ENCODE results near the gene COLGALT1. TPM values are rescaled to one million over a fixed set of nuclear protein-coding genes. Genes with fewer than 3 reads are reported as not detected.

COLGALT1 gene
- total and polyA plus RNA-seq, 10 of the 15 experiments (the other 5 are each of a cell fraction or from before 2014, with no cell fraction given) = 1.2 to 78.8 (median 29.8) TPM

- no peak overlapping the region for H3K4me3 ChIP-seq
- ChIA-PET RAD21 (ENCODE audit: unreplicated experiment) (no interaction called here), POLR2A (no interaction called here), CTCF (interaction anchor here (0.8 to 2.4 kb wide), 4 partner anchors 11 to 249 kb away, joined by 3 to 9 read pairs (median 6); partner anchors contain the start of gene RPL18A), SMC1A (ENCODE audit: uncharacterized antibody, unreplicated experiment) (no interaction called here)
- no peaks in the 10 kb centered on the region for H3K9me3 ChIP-seq (replicated peaks; ENCODE audit: control insufficient read depth, insufficient read depth, low read length)
- peaks cover 11% of the 10 kb centered on the region for H3K4me1 ChIP-seq (ENCODE audit: control insufficient read depth, insufficient read depth, low read length)
- H3K27me3 ChIP-seq (replicated peaks in 1 of 2; ENCODE audit: control insufficient read depth in 2 of 2, insufficient read depth in 2 of 2, low read length in 1 of 2) = no peaks in the 10 kb centered on the region
- in situ Hi-C loops (cut with MboI) (no loop called here), intact Hi-C loops (cut with micrococcal nuclease; ENCODE audit: unreplicated experiment) (no loop called here)
- no peaks in the 10 kb centered on the region for H3K36me3 ChIP-seq (ENCODE audit: control insufficient read depth in 2 of 2, insufficient read depth in 2 of 2, low read length in 1 of 2)
- H3K4me2 ChIP-seq (ENCODE audit: control insufficient read depth, insufficient read depth) = no peak overlapping the region
- H3K27ac ChIP-seq (ENCODE audit: control insufficient read depth, insufficient read depth) = no peak overlapping the region
- BruUV-seq (replicated peaks) = no TSS peak
- no peak for TF ChIP-seq CHD2 (IDR thresholded peaks at IDR 0.05; ENCODE audit: borderline replicate concordance, low read depth, low read length)
- no peak for TF ChIP-seq PAX8 (IDR thresholded peaks at IDR 0.05)
- peak; percentile 92 for TF ChIP-seq RAD51 (IDR thresholded peaks at IDR 0.05)
- TF ChIP-seq FOS (IDR thresholded peaks at IDR 0.05; ENCODE audit: borderline replicate concordance, extremely low read depth, insufficient read length) = peak; percentile 32
- peak; percentile 73 for TF ChIP-seq USF1 (IDR thresholded peaks at IDR 0.05; ENCODE audit: borderline replicate concordance, extremely low read length, insufficient read depth, low read depth, low read length)
- TF ChIP-seq ATF3 (IDR thresholded peaks at IDR 0.05; ENCODE audit: borderline replicate concordance, extremely low read depth, low read depth, low read length) = peak; percentile 95
- TF ChIP-seq HDAC6 (IDR thresholded peaks at IDR 0.05; ENCODE audit: unreplicated experiment) = no peak
- TF ChIP-seq HCFC1 (IDR thresholded peaks at IDR 0.05; ENCODE audit: low read length) = peak; percentile 68
- peak; percentile 43; the same call in 1 of the 2 replicates for TF ChIP-seq NFYB (IDR thresholded peaks at IDR 0.05; ENCODE audit: insufficient read depth, low read depth, low read length)
- peak; percentile 65 for TF ChIP-seq USF2 (IDR thresholded peaks at IDR 0.05; ENCODE audit: borderline replicate concordance, low read depth, low read length)
- TF ChIP-seq KAT2A (conservative IDR thresholded peaks at IDR 0.05; ENCODE audit: control insufficient read depth, low read depth, low read length) = no peak
- no peak for TF ChIP-seq PBX3 (IDR thresholded peaks at IDR 0.05; ENCODE audit: insufficient replicate concordance, low read depth, low read length)
- TF ChIP-seq SIX5 (IDR thresholded peaks at IDR 0.05; ENCODE audit: low read depth, low read length, severe bottlenecking) = peak; percentile 81
- DNase-seq (ENCODE audit: low read depth, low spot score) (no peak), FAIRE-seq (no peak), ATAC-seq (no peak)
- no peaks in the 10 kb centered on the region for H3K79me2 ChIP-seq (ENCODE audit: control insufficient read depth, insufficient read depth, low read length)
- no peak overlapping the region for H3K9ac ChIP-seq (ENCODE audit: control insufficient read depth, insufficient read depth, low read length)
- H4K20me1 ChIP-seq (ENCODE audit: control insufficient read depth, insufficient read depth) = no peaks in the 10 kb centered on the region
- H2AFZ ChIP-seq (ENCODE audit: control insufficient read depth, low read depth, low read length) = no peak overlapping the region
- 13% methylated on average over 7 of the region's 7 CpGs for WGBS (ENCODE audit: insufficient coverage, insufficient replicate concordance, low lambda C conversion rate, missing lambda C conversion rate)
Observed at GRCh38 chr19:17610384-17610783, 54.9 kb downstream of the COLGALT1 start.

Data from GM12878 (cell line).